A549 (cell line): ENCODE data around the gene KAT2A.

ENCODE experiments used
- CTCF ChIP-seq: fragments of >200 bp; sonication (Bioruptor Twin); formaldehyde crosslinking; IDR thresholded peaks from 3 replicates; pipeline ENCODE4 v1.5.1; 2016
- HDAC2 ChIP-seq: fragments of 200-600 bp; sonication (generic); IDR thresholded peaks from 2 replicates; pipeline ENCODE4 v1.6.1; 2016
- HOXA7 ChIP-seq: fragments of 250-450 bp; sonication (Bioruptor Pico); IDR thresholded peaks from 2 replicates; pipeline ENCODE4 v1.5.0; 2020; ENCODE audit warnings: mild to moderate bottlenecking, moderate library complexity
- NFE2L2 ChIP-seq: fragments of 150-350 bp; conservative IDR thresholded peaks from 2 replicates; pipeline ENCODE4 v1.6.1; 2014; ENCODE audit warnings: low read length
- POLR2A ChIP-seq: IDR thresholded peaks from 2 replicates; pipeline ENCODE4 v1.6.1; 2012; ENCODE audit warnings: mild to moderate bottlenecking, low read length

GRCh38 chr17:42072323-42073187 lies 48.6 kb downstream of the KAT2A start:
- TF ChIP-seq NFE2L2 = no peak
- TF ChIP-seq CTCF = no peak
- no peak for TF ChIP-seq POLR2A
- no peak for TF ChIP-seq HOXA7 (CRISPR knock-in tag)
- TF ChIP-seq HDAC2 = no peak
